GM19397 (cell line): ENCODE measurements around the gene USP22.

Source experiments
- ATAC-seq: cut with Tn5 transposase; IDR thresholded peaks from one replicate; pipeline ENCODE4 v1.9.1; 2021; ENCODE audit warnings: mild to moderate bottlenecking, moderate library complexity; ENCODE audit not compliant: unreplicated experiment

Gene USP22

DNA sequence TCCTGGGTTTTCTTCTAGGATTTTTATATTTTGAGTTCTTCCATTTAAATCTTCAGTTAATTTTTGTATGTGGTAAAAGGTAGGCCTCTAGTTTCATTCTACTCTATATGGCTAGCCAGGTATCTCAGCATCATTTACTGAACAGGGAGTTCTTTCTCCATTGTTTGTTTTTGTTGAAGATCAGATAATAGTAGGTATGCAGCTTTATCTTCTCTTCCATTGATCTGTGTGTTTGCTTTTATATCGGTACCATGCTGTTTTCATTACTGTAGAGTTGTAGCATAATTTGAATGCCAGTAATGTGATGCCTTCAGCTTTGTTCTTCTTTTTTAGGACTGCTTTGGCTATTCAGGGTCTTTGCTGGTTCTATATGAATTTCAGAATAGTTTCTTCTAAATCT lies 77.3 kb downstream of the USP22 start:
- ATAC-seq, result no peak

DNA sequence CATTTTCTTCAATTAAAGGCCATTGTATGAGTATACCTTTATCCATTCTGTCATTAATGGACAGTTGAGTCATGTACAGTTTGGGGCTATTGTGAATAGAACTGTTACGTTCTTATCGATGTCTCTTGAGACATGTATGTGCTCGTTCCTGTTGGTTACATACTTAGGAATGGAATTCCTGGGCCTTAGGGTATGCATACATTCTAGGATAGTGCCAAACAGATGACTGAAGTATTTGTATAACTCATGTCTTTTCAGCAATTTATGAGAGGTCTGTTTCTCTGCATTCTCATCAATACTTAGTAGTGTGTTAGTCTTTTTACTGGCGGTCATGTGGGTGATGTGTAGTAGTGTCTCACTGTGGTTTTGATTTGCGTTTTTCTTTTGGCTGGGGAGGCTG lies 81.2 kb downstream of the USP22 start:
- ATAC-seq, result no peak

DNA sequence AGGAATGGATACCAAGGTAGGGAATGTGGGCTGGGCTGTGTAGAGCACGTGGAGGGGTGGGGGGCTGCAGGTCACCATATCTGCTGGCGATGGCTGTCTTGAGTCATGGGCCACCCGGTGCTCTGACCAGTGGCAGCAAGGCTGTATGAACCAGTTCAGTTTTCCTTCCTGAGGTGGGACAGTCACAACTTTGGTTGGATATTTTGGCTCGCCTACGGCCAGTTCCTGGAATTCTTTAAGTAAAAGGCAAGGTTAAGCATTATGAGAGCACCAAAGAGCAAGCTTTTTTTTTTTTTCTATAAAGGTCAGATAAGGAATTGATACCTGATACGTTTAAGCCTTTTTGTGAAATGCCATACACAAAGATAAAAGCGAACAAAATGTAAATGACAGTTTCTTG lies 81.9 kb downstream of the USP22 start:
- no peak for ATAC-seq

DNA sequence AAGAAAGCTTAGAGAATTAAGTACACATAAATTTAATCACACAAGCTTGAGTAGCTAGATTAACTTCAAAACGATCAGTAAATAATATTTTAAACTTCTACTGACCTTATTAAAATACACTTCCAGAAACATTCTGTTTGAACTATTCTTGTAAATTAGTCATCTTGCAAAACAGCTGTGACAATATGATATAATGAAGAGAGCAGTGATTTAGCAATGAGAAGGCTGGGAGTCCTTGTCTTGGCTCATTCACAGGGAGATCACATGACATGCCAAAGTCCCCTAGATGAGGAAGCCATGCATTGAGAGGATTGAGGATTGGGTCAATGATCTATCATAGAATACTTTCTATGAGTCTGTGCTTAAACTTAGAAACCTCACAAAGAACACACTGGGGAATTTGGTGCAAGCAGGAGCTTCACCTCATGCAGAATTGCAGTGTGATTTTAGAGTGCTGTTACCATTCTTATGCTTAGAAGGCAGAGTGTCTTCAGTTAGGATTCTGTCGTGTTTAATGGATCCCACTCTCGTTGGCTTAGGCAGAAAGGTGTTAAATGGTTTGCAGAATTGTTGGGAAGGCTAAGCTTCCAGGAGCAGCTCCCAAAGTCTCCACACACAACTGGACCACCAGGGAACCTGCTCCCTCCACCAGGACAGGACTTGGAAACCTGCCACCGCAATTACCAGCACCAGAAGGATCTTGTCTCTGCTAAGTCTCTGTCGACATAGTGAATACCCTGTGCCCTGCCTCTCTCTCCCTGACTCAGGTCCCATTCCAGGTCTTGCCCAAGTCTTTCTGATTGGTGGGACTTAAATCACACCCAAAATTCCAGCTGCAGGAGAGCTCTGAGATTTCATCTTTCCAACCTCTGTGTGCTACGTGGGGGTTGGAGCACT lies 87.1 kb downstream of the USP22 start:
- ATAC-seq, result no peak

DNA sequence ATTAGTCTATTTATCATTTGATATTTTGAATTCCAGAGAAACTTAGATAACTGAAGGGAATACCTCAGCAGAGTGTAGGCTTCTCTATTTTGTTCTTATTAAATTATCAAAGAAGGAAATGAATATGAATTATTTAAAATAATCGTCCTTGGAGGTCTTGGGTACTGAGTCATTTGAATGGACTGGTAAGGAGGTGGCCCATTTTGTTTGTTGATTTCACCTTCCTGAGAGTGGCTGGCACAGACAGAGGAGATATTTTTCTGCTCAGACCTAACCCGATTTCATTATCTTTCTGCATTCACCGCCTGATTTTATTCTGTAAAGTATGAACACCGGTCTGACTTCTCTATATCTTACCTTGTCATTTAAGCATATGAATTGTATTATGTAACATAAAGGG lies 88.0 kb downstream of the USP22 start:
- no peak for ATAC-seq

DNA sequence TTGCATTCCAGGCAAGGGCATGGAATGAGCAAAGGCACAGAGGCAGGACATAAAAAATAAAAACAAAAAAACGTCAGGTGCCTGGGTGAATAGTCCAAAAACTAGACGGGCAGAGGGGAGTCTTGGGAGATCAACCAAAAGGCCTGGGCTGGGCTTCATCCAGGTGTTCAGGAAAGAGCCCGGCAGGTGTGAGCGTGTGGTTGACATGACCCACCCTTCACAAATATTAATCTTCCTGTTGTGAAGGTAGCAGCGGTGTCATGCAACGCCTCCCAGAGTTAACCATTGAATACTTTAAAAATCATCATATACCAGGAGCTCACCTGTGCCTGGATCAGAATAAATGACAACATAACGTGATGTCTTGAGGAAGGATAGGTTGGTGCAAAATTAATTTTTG lies 90.6 kb downstream of the USP22 start:
- ATAC-seq, result no peak
